ENCODE results near the gene ZCCHC14. TPM values are rescaled to one million over a fixed set of nuclear protein-coding genes. Genes with fewer than 3 reads are reported as not detected.

ZCCHC14 gene
- polyA plus RNA-seq, 2 of the 4 experiments (the other 2 are of a cell fraction), result 3.8 to 7.3 TPM

DNA sequence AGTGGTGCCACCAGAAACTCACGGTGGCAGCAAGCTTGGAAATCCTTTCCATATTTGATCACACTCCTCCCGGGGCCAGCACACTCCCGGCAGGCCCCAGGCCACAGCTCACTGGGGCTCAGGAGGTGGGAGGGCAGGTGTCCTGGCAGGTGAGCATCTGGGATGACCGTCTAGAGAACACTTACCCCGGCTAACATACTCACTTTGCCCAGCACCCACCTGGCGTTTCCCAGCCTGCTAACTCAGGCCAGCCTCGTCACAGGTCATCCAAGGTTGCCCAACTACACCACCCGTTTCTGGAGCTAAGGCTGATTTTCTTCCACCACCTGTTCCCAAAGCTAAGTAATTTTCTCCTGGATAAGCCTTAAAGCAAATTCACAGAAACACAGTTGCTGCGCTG lies 134.1 kb downstream of the ZCCHC14 start:
- Histone ChIP-seq H3K9me3 (no peaks in the 10 kb centered on the region), H3K4me2 (no peak overlapping the region), H3K4me1 (no peaks in the 10 kb centered on the region), H3K27ac (no peak overlapping the region), H3K4me3 (no peak overlapping the region)
- ChIA-PET CTCF (interaction anchor here (1.1 to 1.4 kb wide), 2 partner anchors 35 to 278 kb away, joined by 3 read pairs; no protein-coding TSS in a partner anchor), POLR2A (no interaction called here)
- TF ChIP-seq, protein P1, sequence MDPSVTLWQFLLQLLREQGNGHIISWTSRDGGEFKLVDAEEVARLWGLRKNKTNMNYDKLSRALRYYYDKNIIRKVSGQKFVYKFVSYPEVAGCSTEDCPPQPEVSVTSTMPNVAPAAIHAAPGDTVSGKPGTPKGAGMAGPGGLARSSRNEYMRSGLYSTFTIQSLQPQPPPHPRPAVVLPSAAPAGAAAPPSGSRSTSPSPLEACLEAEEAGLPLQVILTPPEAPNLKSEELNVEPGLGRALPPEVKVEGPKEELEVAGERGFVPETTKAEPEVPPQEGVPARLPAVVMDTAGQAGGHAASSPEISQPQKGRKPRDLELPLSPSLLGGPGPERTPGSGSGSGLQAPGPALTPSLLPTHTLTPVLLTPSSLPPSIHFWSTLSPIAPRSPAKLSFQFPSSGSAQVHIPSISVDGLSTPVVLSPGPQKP (IDR thresholded peaks at IDR 0.05; ENCODE audit: low read depth, low read length), result no peak
- WGBS (ENCODE audit: missing lambda C conversion rate), result 83% methylated on average over 8 of the region's 9 CpGs
- DNase-seq (ENCODE audit: low read depth in 1 of 2, low spot score in 1 of 2), result no peak
- no peak for FAIRE-seq
- no peak for ATAC-seq

DNA sequence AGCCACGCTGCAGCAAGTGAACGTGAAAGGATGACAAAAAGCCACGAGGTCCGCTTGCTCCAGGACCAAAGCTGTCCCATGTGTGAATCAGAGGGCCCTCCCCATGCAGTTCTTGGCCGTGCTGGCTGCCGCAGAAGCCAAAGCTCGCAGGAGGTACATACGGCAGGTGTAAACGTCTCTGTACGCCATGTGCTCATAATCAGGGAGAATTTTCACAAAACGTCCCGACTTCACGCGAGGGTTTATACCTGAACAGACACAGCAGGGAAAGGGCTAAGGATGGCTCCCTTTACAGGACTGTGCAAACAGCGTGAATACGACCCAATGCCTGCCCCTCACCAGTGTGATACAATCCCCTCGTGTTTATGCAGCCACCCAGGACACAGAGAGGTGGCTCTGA lies 134.6 kb downstream of the ZCCHC14 start:
- CTCF ChIA-PET, result interaction anchor here (1.1 to 1.6 kb wide), 3 partner anchors 14 to 278 kb away, joined by 3 read pairs; no protein-coding TSS in a partner anchor
- TF ChIP-seq SREBF2 (IDR thresholded peaks at IDR 0.05) (no peak), TP53 (CRISPR knock-in tag; IDR thresholded peaks at IDR 0.05) (no peak), NR3C1 (IDR thresholded peaks at IDR 0.05) (no peak), HOXB5 (CRISPR knock-in tag; IDR thresholded peaks at IDR 0.05) (no peak), KDM1A (IDR thresholded peaks at IDR 0.05; ENCODE audit: low read depth) (no peak), NPAS2 (CRISPR knock-in tag; IDR thresholded peaks at IDR 0.05; ENCODE audit: borderline replicate concordance) (no peak), MAZ (IDR thresholded peaks at IDR 0.05; ENCODE audit: borderline replicate concordance, low read depth, low read length) (no peak), CBX2 (IDR thresholded peaks at IDR 0.05; ENCODE audit: borderline replicate concordance, low read depth) (no peak), FOXS1 (CRISPR knock-in tag; IDR thresholded peaks at IDR 0.05) (no peak), MAFK (IDR thresholded peaks at IDR 0.05; ENCODE audit: partially characterized antibody) (no peak), KDM5A (IDR thresholded peaks at IDR 0.05) (no peak), ZFP36 (IDR thresholded peaks at IDR 0.05; ENCODE audit: borderline replicate concordance, partially characterized antibody) (no peak)
- TF ChIP-seq, protein P2, sequence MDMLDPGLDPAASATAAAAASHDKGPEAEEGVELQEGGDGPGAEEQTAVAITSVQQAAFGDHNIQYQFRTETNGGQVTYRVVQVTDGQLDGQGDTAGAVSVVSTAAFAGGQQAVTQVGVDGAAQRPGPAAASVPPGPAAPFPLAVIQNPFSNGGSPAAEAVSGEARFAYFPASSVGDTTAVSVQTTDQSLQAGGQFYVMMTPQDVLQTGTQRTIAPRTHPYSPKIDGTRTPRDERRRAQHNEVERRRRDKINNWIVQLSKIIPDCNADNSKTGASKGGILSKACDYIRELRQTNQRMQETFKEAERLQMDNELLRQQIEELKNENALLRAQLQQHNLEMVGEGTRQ (IDR thresholded peaks at IDR 0.05), result no peak
- TF ChIP-seq, protein P3, sequence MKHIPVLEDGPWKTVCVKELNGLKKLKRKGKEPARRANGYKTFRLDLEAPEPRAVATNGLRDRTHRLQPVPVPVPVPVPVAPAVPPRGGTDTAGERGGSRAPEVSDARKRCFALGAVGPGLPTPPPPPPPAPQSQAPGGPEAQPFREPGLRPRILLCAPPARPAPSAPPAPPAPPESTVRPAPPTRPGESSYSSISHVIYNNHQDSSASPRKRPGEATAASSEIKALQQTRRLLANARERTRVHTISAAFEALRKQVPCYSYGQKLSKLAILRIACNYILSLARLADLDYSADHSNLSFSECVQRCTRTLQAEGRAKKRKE (CRISPR knock-in tag; IDR thresholded peaks at IDR 0.05; ENCODE audit: low read depth), result no peak
- TF ChIP-seq, protein P4, sequence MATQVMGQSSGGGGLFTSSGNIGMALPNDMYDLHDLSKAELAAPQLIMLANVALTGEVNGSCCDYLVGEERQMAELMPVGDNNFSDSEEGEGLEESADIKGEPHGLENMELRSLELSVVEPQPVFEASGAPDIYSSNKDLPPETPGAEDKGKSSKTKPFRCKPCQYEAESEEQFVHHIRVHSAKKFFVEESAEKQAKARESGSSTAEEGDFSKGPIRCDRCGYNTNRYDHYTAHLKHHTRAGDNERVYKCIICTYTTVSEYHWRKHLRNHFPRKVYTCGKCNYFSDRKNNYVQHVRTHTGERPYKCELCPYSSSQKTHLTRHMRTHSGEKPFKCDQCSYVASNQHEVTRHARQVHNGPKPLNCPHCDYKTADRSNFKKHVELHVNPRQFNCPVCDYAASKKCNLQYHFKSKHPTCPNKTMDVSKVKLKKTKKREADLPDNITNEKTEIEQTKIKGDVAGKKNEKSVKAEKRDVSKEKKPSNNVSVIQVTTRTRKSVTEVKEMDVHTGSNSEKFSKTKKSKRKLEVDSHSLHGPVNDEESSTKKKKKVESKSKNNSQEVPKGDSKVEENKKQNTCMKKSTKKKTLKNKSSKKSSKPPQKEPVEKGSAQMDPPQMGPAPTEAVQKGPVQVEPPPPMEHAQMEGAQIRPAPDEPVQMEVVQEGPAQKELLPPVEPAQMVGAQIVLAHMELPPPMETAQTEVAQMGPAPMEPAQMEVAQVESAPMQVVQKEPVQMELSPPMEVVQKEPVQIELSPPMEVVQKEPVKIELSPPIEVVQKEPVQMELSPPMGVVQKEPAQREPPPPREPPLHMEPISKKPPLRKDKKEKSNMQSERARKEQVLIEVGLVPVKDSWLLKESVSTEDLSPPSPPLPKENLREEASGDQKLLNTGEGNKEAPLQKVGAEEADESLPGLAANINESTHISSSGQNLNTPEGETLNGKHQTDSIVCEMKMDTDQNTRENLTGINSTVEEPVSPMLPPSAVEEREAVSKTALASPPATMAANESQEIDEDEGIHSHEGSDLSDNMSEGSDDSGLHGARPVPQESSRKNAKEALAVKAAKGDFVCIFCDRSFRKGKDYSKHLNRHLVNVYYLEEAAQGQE (IDR thresholded peaks at IDR 0.05), result no peak
- TF ChIP-seq, protein P5, sequence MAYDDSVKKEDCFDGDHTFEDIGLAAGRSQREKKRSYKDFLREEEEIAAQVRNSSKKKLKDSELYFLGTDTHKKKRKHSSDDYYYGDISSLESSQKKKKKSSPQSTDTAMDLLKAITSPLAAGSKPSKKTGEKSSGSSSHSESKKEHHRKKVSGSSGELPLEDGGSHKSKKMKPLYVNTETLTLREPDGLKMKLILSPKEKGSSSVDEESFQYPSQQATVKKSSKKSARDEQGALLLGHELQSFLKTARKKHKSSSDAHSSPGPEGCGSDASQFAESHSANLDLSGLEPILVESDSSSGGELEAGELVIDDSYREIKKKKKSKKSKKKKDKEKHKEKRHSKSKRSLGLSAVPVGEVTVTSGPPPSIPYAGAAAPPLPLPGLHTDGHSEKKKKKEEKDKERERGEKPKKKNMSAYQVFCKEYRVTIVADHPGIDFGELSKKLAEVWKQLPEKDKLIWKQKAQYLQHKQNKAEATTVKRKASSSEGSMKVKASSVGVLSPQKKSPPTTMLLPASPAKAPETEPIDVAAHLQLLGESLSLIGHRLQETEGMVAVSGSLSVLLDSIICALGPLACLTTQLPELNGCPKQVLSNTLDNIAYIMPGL (CRISPR knock-in tag; IDR thresholded peaks at IDR 0.05; ENCODE audit: borderline replicate concordance), result no peak
- TF ChIP-seq, protein P6, sequence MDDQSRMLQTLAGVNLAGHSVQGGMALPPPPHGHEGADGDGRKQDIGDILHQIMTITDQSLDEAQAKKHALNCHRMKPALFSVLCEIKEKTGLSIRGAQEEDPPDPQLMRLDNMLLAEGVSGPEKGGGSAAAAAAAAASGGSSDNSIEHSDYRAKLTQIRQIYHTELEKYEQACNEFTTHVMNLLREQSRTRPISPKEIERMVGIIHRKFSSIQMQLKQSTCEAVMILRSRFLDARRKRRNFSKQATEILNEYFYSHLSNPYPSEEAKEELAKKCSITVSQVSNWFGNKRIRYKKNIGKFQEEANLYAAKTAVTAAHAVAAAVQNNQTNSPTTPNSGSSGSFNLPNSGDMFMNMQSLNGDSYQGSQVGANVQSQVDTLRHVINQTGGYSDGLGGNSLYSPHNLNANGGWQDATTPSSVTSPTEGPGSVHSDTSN (IDR thresholded peaks at IDR 0.05), result no peak

More for the DNA sequence above, 134.6 kb downstream of the ZCCHC14 start:
- Histone ChIP-seq H3K4me1 (no peaks in the 10 kb centered on the region), H3K4me3 (no peak overlapping the region), H3K9me3 (no peaks in the 10 kb centered on the region), H3K27ac (no peak overlapping the region), H3K4me2 (no peak overlapping the region)
- FAIRE-seq (no peak), DNase-seq (ENCODE audit: low read depth in 1 of 2, low spot score in 1 of 2) (no peak), ATAC-seq (no peak)
- WGBS (ENCODE audit: missing lambda C conversion rate), result 91% methylated on average over 17 of the region's 17 CpGs
- POLR2A ChIA-PET, result no interaction called here

Measured in A549 (cell line).